Ascending aorta (tissue), 2 donors: ENCODE data around the gene FYN. TPM values are rescaled to one million over a fixed set of nuclear protein-coding genes. Genes with fewer than 3 reads are reported as not detected.

ENCODE experiments used
- DNase-seq, 2 donors: peaks; one replicate each; pipeline ENCODE4 v3.0.0-alpha.2; 2019; ENCODE audit warnings: low spot score in 2 of 2
- H3K27ac ChIP-seq, 2 donors: fragments of 200-600 bp; sonication (generic); one replicate each; pipeline ENCODE4 v1.5.1; 2016 to 2017; ENCODE audit warnings: mild to moderate bottlenecking in 1 of 2
- H3K27me3 ChIP-seq: fragments of 200-600 bp; sonication (generic); one replicate; pipeline ENCODE4 v1.5.1; 2017
- H3K36me3 ChIP-seq, 2 donors: fragments of 200-600 bp; sonication (generic); one replicate each; pipeline ENCODE4 v1.5.1; 2016
- H3K4me1 ChIP-seq, 2 donors: fragments of 200-600 bp; sonication (generic); one replicate each; pipeline ENCODE4 v1.5.1; 2016 to 2017; ENCODE audit warnings: mild to moderate bottlenecking in 1 of 2
- H3K4me3 ChIP-seq, 2 donors: fragments of 200-600 bp; sonication (generic); one replicate each; pipeline ENCODE4 v1.5.1; 2016 to 2017; ENCODE audit warnings: mild to moderate bottlenecking in 1 of 2
- H3K9me3 ChIP-seq, 2 donors: fragments of 200-600 bp; sonication (generic); one replicate each; pipeline ENCODE4 v1.5.1; 2016
- intact Hi-C: fragments of 100-400 bp; cut with DNase I; formaldehyde crosslinking; loops from one replicate; pipeline ENCODE4 v1.15.1; 2023
- total RNA-seq: library from RNA; depleted of rRNA; stranded (reverse); fragments of >200 nt; gene quantifications from one replicate; pipeline ENCODE4 v1.1.0, GENCODE V29; 2016
- TF ChIP-seq, protein P1 (sequence below), 3 experiments: fragments of 200-600 bp in 2 of 3; fragments of 450-650 bp in 1 of 3; sonication (generic) in 2 of 3; IDR thresholded peaks; one replicate each; pipeline ENCODE4 v1.5.1; 2016 to 2019; ENCODE audit warnings: antibody characterized with exemption in 3 of 3, mild to moderate bottlenecking in 1 of 3, moderate library complexity in 1 of 3

FYN gene
- total RNA-seq, 1 donor from 2014 or later, result 141 TPM

DNA sequence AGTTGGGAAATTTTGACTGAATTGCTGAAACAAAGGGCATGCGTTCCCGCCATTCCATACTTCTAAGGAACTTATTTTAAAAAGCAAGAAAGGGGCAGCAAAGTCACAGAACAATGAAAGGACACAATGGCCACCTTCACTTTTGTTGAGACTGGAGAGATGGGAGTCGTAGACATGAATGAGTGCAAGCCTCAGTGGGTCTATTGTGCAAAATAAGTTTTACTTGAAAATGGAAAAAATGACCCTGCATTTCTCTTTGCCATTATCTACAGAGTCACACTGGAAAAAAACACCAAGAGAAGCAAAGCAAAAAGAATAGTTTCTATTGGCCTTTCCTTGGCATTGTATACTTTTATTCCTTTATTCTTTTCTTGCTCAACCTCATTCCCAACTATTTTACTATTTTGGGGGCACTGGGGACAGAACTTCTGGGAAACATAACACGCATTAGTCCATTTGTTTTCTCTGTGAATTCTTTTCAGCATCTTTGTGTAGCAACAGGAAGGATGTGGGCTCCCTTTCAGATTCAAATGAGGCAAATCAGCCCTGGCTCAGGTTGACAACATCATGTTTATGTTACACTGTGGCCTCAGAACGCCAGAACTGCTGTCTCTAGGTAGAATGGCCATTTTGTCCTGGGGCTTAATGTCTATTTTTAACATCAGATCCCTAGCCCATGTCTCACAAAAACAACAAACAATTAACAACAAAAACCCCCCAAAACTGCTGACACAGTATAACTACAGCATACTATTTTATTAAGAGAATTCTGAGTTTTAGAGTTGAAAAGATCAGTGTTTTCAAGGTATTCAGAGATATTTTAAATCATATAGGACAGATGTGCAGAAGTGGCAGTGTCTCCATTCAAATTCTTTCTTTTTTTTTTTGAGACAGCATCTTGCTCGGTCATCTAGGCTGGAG lies 122.2 kb downstream of the FYN start:
- DNase-seq, result no peak
- TF ChIP-seq, protein P1, sequence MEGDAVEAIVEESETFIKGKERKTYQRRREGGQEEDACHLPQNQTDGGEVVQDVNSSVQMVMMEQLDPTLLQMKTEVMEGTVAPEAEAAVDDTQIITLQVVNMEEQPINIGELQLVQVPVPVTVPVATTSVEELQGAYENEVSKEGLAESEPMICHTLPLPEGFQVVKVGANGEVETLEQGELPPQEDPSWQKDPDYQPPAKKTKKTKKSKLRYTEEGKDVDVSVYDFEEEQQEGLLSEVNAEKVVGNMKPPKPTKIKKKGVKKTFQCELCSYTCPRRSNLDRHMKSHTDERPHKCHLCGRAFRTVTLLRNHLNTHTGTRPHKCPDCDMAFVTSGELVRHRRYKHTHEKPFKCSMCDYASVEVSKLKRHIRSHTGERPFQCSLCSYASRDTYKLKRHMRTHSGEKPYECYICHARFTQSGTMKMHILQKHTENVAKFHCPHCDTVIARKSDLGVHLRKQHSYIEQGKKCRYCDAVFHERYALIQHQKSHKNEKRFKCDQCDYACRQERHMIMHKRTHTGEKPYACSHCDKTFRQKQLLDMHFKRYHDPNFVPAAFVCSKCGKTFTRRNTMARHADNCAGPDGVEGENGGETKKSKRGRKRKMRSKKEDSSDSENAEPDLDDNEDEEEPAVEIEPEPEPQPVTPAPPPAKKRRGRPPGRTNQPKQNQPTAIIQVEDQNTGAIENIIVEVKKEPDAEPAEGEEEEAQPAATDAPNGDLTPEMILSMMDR (IDR thresholded peaks at IDR 0.05), result no peak
- no peaks in the 10 kb centered on the region for H3K27me3 ChIP-seq
- H3K4me1 ChIP-seq, result no peaks in the 10 kb centered on the region
- H3K4me3 ChIP-seq, result no peak overlapping the region
- peak overlapping the region in 1 of 2 donors; percentile 22 for H3K27ac ChIP-seq
- intact Hi-C loops, result no loop called here
- no peaks in the 10 kb centered on the region for H3K9me3 ChIP-seq
- no peaks in the 10 kb centered on the region for H3K36me3 ChIP-seq

DNA sequence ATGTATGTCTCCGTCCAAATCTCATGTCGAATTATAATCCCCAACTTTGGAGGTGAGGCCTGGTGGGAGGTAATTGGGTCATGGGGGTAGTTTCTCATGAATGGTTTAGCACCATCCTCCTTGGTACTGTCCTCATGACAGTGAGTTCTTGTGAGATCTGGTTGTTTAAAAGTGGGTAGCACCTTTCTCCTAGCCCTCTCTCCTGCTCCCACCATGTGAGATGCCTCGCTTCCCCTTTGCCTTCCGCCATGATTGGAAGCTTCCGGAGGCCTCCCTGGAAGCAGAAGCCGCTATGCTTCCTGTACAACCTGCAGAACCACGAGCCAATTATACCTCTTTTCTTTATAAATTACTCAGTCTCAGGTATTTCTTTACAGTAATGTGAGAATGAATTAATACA lies 123.1 kb downstream of the FYN start:
- TF ChIP-seq, protein P1 (IDR thresholded peaks at IDR 0.05), result no peak
- H3K27ac ChIP-seq, result no peak overlapping the region
- intact Hi-C loops, result no loop called here
- no peak overlapping the region for H3K4me3 ChIP-seq
- no peak for DNase-seq
- no peaks in the 10 kb centered on the region for H3K27me3 ChIP-seq
- no peaks in the 10 kb centered on the region for H3K4me1 ChIP-seq
- H3K36me3 ChIP-seq, result no peaks in the 10 kb centered on the region
- no peaks in the 10 kb centered on the region for H3K9me3 ChIP-seq

GRCh38 chr6:111748231-111748647 lies 125.0 kb downstream of the FYN start:
- Histone ChIP-seq H3K9me3 (no peaks in the 10 kb centered on the region), H3K27me3 (no peaks in the 10 kb centered on the region), H3K27ac (no peak overlapping the region), H3K4me3 (no peak overlapping the region), H3K36me3 (no peaks in the 10 kb centered on the region), H3K4me1 (no peaks in the 10 kb centered on the region)
- no peak for DNase-seq
- TF ChIP-seq, protein P1 (IDR thresholded peaks at IDR 0.05), result no peak
- intact Hi-C loops, result no loop called here

DNA sequence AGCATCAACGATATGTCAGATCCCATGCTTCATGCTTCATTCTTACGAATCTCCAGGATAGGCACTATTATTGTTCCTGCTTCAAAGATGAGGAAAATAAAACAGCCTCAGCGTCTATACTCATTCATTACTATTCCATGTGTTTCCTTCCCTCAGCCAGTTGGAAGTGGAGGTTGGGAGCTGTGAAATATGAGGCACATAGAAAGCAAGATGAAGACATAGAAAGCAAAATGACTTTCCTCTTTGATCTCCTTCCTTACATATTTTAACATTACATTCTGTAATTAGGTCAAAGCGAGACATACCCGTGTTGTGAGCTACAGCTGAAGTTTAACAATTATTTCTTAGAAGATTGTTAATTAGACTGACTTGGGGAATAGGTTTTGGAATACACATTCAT lies 125.4 kb downstream of the FYN start:
- DNase-seq, result no peak
- H3K27me3 ChIP-seq, result no peaks in the 10 kb centered on the region
- H3K27ac ChIP-seq, result no peak overlapping the region
- no peaks in the 10 kb centered on the region for H3K9me3 ChIP-seq
- TF ChIP-seq, protein P1 (IDR thresholded peaks at IDR 0.05), result no peak
- no peaks in the 10 kb centered on the region for H3K4me1 ChIP-seq
- no peak overlapping the region for H3K4me3 ChIP-seq
- no peaks in the 10 kb centered on the region for H3K36me3 ChIP-seq
- intact Hi-C loops, result no loop called here

- Histone ChIP-seq H3K9me3 (no peaks in the 10 kb centered on the region), H3K27me3 (no peaks in the 10 kb centered on the region), H3K27ac (no peak overlapping the region), H3K4me1 (no peaks in the 10 kb centered on the region), H3K4me3 (no peak overlapping the region), H3K36me3 (no peaks in the 10 kb centered on the region)
- DNase-seq, result no peak
- intact Hi-C loops, result no loop called here
- TF ChIP-seq, protein P1 (IDR thresholded peaks at IDR 0.05), result no peak
Measured at GRCh38 chr6:111747396-111747795, 125.9 kb downstream of the FYN start.
